Ishikawa (cell line): ENCODE data around the gene CYSTM1.

Experiments used
- CEBPB ChIP-seq: IDR thresholded peaks from 2 replicates; pipeline ENCODE4 v1.6.1; 2012
- CREB1 ChIP-seq: IDR thresholded peaks from 2 replicates; pipeline ENCODE4 v1.6.1; 2012; ENCODE audit warnings: low read depth
- EP300 ChIP-seq: IDR thresholded peaks from 2 replicates; pipeline ENCODE4 v1.6.1; 2012; ENCODE audit warnings: borderline replicate concordance
- NFIC ChIP-seq: IDR thresholded peaks from 2 replicates; pipeline ENCODE4 v1.6.1; 2012
- RAD21 ChIP-seq: IDR thresholded peaks from 2 replicates; pipeline ENCODE4 v1.6.1; 2012; ENCODE audit warnings: low read depth
- REST ChIP-seq: IDR thresholded peaks from 2 replicates; pipeline ENCODE4 v1.6.1; 2012; ENCODE audit warnings: low read depth, mild to moderate bottlenecking
- TEAD4 ChIP-seq: IDR thresholded peaks from 2 replicates; pipeline ENCODE4 v1.6.1; 2012
- ZBTB7A ChIP-seq: IDR thresholded peaks from 2 replicates; pipeline ENCODE4 v1.6.1; 2012; ENCODE audit warnings: low read depth

GRCh38 chr5:140143521-140144258 lies 31.3 kb upstream of the CYSTM1 start:
- no peak for TF ChIP-seq CEBPB
- no peak for TF ChIP-seq REST
- no peak for TF ChIP-seq EP300
- TF ChIP-seq CREB1, result no peak
- no peak for TF ChIP-seq RAD21
- no peak for TF ChIP-seq ZBTB7A
- no peak for TF ChIP-seq TEAD4
- no peak for TF ChIP-seq NFIC
